Caco-2 (cell line): ENCODE results near the gene FAAH. TPM values are rescaled to one million over a fixed set of nuclear protein-coding genes. Genes with fewer than 3 reads are reported as not detected.

Experiments
- BruUV-seq: library from RNA; stranded (reverse); fragments of 400-500 nt; replicated peaks from 2 replicates; lab custom pipeline; 2021; lab: Mats Ljungman, UMichigan
- CTCF ChIA-PET: fragments of 300-600 bp; sonication (Branson Sonifier 250); formaldehyde crosslinking; loops from one replicate; lab custom pipeline; 2022; ENCODE audit warnings: antibody characterized with exemption; lab: Charles Lee
- POLR2A ChIA-PET: fragments of 300-600 bp; sonication (Branson Sonifier 250); formaldehyde crosslinking; loops from one replicate; lab custom pipeline; 2022; ENCODE audit warnings: antibody characterized with exemption; lab: Charles Lee
- DNase-seq, 2 experiments: peaks; one replicate each; pipeline versions ENCODE4 v3.0.0 to v3.0.0-alpha.2; 2020 to 2022
- H3K27me3 ChIP-seq: replicated peaks from 2 replicates; pipeline ENCODE4 v1.6.0; 2011; ENCODE audit warnings: low read length; ENCODE audit not compliant: control insufficient read depth, insufficient read depth
- H3K36me3 ChIP-seq: 2 replicates; pipeline ENCODE4 v1.5.1; 2011; ENCODE audit warnings: low read length; ENCODE audit not compliant: control insufficient read depth, insufficient read depth
- H3K4me1 ChIP-seq: fragments of 250-450 bp; sonication (Bioruptor Pico); 2 replicates; pipeline ENCODE4 v1.5.1; 2020; ENCODE audit warnings: mild to moderate bottlenecking
- H3K4me3 ChIP-seq: 2 replicates; pipeline ENCODE4 v1.5.1; 2011; ENCODE audit warnings: low read depth, mild to moderate bottlenecking, control low read depth, low read length
- H3K9me3 ChIP-seq: fragments of 250-450 bp; sonication (Bioruptor Pico); 2 replicates; pipeline ENCODE4 v1.5.1; 2020; ENCODE audit warnings: mild to moderate bottlenecking, moderate library complexity
- H3K27ac Mint-ChIP-seq: one replicate; pipeline ENCODE4 v1.8.0; 2022; ENCODE audit warnings: mixed read lengths; ENCODE audit not compliant: unreplicated experiment
- H3K27me3 Mint-ChIP-seq: one replicate; pipeline ENCODE4 v1.8.0; 2022; ENCODE audit warnings: mixed read lengths; ENCODE audit not compliant: insufficient read depth, unreplicated experiment
- H3K36me3 Mint-ChIP-seq: one replicate; pipeline ENCODE4 v1.8.0; 2022; ENCODE audit warnings: mild to moderate bottlenecking, mixed read lengths; ENCODE audit not compliant: insufficient read depth, unreplicated experiment
- H3K4me1 Mint-ChIP-seq: one replicate; pipeline ENCODE4 v1.8.0; 2022; ENCODE audit warnings: low read depth, mixed read lengths; ENCODE audit not compliant: unreplicated experiment
- H3K4me3 Mint-ChIP-seq: one replicate; pipeline ENCODE4 v1.8.0; 2022; ENCODE audit warnings: mild to moderate bottlenecking, moderate library complexity, mixed read lengths; ENCODE audit not compliant: unreplicated experiment
- H3K9me3 Mint-ChIP-seq: one replicate; pipeline ENCODE4 v1.8.0; 2022; ENCODE audit warnings: mixed read lengths; ENCODE audit not compliant: unreplicated experiment
- intact Hi-C: fragments of 100-400 bp; cut with micrococcal nuclease; formaldehyde crosslinking; loops from one replicate; pipeline ENCODE4 v1.10.0; 2022; ENCODE audit not compliant: unreplicated experiment
- total RNA-seq: library from RNA; stranded (reverse); gene quantifications from 2 replicates; pipeline ENCODE4 v1.2.3, GENCODE V29; 2022
- TF ChIP-seq, protein P1 (sequence below), 2 experiments: fragments of 200-600 bp in 1 of 2; IDR thresholded peaks; 1 replicate in 1 of 2; 2 replicates in 1 of 2; pipeline versions ENCODE4 v1.5.1 to v1.8.0; 2011 to 2022; ENCODE audit warnings: antibody characterized with exemption in 1 of 2, control low read depth in 1 of 2, inconsistent platforms in 1 of 2, low read depth in 1 of 2, low read length in 1 of 2, mild to moderate bottlenecking in 1 of 2, moderate library complexity in 1 of 2; ENCODE audit not compliant: insufficient read depth in 1 of 2, severe bottlenecking in 1 of 2, unreplicated experiment in 1 of 2

The FAAH gene
- total RNA-seq, 1 experiment from 2014 or later = 29.1 TPM

DNA sequence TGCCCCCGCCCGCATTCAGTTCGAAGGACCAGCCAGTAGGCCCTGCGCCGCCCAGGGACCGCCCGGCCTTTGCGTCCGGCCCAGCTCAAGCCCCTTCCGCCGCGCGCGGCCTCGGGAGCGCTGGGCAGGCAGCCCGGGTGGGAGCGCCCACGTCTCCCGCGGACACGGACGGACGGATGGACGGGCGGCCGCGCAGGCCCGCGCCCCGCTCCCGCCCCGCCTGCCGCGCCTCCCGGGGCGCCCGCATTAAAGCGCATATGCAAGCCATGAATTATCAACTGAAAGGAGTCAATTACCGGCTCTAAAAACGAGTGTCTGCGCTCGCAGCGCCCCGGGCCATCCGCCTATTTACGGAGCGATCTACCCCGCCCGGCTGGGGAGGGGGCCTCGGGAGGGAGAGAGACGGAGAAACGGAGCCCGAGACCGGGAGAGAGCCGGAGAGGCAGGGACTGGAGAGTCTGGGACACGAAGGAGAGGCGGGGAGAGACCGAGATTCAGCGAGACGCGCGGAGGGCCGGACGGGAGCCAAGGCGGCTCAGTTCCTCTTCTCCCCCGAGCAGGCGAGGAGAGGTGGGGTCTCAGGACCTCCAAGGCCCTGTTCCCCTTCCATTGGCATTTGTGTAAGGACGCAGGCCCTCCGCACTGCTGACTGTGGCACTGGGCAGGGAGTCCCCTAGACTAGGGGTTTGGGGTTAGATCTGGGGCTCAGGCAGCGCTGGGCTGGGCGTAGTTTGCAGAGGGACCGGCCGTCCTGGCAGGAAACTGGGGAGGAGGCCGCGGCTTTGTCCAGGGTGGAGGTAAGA, 54.2 kb downstream of the FAAH start:
- no peak overlapping the region for H3K4me3 Mint-ChIP-seq
- Histone ChIP-seq H3K9me3 (no peaks in the 10 kb centered on the region), H3K27me3 (no peaks in the 10 kb centered on the region), H3K4me1 (no peaks in the 10 kb centered on the region), H3K4me3 (no peak overlapping the region), H3K36me3 (no peaks in the 10 kb centered on the region)
- POLR2A ChIA-PET = no interaction called here
- H3K27ac Mint-ChIP-seq = no peak overlapping the region
- CTCF ChIA-PET = interaction anchor here (1.5 to 1.9 kb wide), 4 partner anchors 79 to 277 kb away, joined by 3 to 17 read pairs (median 11); a partner anchor contains a TSS
- BruUV-seq = no TSS peak
- peaks cover 3% of the 10 kb centered on the region for H3K27me3 Mint-ChIP-seq
- H3K9me3 Mint-ChIP-seq = no peaks in the 10 kb centered on the region
- TF ChIP-seq, protein P1, sequence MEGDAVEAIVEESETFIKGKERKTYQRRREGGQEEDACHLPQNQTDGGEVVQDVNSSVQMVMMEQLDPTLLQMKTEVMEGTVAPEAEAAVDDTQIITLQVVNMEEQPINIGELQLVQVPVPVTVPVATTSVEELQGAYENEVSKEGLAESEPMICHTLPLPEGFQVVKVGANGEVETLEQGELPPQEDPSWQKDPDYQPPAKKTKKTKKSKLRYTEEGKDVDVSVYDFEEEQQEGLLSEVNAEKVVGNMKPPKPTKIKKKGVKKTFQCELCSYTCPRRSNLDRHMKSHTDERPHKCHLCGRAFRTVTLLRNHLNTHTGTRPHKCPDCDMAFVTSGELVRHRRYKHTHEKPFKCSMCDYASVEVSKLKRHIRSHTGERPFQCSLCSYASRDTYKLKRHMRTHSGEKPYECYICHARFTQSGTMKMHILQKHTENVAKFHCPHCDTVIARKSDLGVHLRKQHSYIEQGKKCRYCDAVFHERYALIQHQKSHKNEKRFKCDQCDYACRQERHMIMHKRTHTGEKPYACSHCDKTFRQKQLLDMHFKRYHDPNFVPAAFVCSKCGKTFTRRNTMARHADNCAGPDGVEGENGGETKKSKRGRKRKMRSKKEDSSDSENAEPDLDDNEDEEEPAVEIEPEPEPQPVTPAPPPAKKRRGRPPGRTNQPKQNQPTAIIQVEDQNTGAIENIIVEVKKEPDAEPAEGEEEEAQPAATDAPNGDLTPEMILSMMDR (IDR thresholded peaks at IDR 0.05; ENCODE audit: insufficient read depth in 1 of 2, low read depth in 1 of 2, low read length in 1 of 2, severe bottlenecking in 1 of 2, unreplicated experiment in 1 of 2) = no peak
- DNase-seq = no peak
- no peaks in the 10 kb centered on the region for H3K4me1 Mint-ChIP-seq
- H3K36me3 Mint-ChIP-seq = no peaks in the 10 kb centered on the region
- intact Hi-C loops = no loop called here

DNA sequence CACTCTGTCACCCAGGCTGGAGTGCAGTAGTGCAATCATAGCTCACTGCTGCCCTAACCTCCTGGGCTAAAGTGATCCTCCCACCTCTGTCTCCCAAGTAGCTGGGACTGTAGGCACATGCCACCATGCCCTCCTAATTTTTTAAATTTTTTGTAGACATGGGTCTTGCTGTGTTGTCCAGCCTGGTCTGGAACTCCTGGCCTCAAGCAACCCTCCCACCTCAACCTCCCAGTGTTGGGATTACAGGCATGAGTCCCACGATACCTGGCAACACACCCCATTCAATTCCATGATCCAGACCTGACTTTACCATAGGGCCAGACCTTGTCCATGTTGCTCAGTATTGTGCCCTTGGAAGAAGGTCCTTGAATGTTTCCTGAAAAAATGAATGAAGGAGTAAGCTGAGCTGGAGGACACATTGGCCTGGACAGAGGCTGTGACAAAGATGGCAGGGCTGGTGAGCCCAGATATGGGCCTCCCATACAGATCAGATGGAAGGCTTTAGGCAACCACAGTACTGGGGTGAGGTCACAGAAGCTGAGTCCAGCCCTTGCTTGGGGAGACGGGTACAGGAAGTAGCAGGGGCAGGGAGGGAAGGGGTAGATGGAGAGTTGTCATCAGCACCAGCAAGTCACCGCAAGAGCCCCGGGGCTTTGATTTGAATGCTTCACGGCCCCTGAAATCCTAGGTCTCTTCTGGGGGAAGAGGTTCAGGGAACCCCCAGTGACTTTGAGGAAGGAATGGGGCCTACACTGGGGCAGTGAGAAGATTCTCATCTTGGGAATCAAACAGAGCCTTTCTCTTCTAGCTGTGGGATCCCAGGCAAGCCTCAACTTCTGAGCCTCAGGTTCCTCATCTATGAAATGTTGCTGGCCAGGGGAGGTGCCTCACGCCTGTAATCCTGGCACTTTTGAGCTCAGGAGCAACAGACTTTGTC, 55.4 kb downstream of the FAAH start:
- Mint-ChIP-seq H3K4me1 (no peaks in the 10 kb centered on the region), H3K27ac (no peak overlapping the region), H3K27me3 (peaks cover 6% of the 10 kb centered on the region), H3K36me3 (no peaks in the 10 kb centered on the region), H3K4me3 (no peak overlapping the region), H3K9me3 (no peaks in the 10 kb centered on the region)
- ChIA-PET POLR2A (no interaction called here), CTCF (interaction anchor here (1.5 kb wide), 1 partner anchor 80 kb away, joined by 3 read pairs; no protein-coding TSS in a partner anchor)
- H3K4me3 ChIP-seq = no peak overlapping the region
- H3K9me3 ChIP-seq = no peaks in the 10 kb centered on the region
- H3K4me1 ChIP-seq = no peaks in the 10 kb centered on the region
- intact Hi-C loops = no loop called here
- DNase-seq = no peak
- BruUV-seq = no TSS peak
- H3K36me3 ChIP-seq = no peaks in the 10 kb centered on the region
- TF ChIP-seq, protein P1 (IDR thresholded peaks at IDR 0.05; ENCODE audit: insufficient read depth in 1 of 2, low read depth in 1 of 2, low read length in 1 of 2, severe bottlenecking in 1 of 2, unreplicated experiment in 1 of 2) = no peak
- H3K27me3 ChIP-seq = no peaks in the 10 kb centered on the region

DNA sequence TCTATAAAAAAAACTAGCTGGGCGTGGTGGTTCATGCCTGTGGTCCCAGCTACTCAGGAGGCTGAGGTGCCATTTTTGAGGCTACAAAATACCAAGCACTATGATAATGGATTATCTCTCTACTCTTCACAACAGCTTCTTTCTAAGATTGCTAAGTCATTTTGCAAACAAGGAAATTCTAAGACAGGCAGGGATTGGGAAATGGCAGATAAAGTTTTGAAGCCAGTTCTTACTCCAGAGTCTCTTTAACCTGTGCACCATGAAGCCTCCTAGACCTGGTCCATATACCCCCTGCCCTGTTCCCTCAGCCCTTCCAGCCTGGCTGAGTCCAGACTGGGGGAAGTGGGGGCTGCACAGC, 56.0 kb downstream of the FAAH start:
- no peaks in the 10 kb centered on the region for H3K9me3 ChIP-seq
- no peaks in the 10 kb centered on the region for H3K9me3 Mint-ChIP-seq
- no peak overlapping the region for H3K4me3 ChIP-seq
- H3K36me3 ChIP-seq = no peaks in the 10 kb centered on the region
- no peaks in the 10 kb centered on the region for H3K4me1 Mint-ChIP-seq
- no peak for DNase-seq
- no TSS peak for BruUV-seq
- no peaks in the 10 kb centered on the region for H3K4me1 ChIP-seq
- intact Hi-C loops = no loop called here
- no peak overlapping the region for H3K4me3 Mint-ChIP-seq
- no peaks in the 10 kb centered on the region for H3K27me3 ChIP-seq
- ChIA-PET CTCF (interaction anchor here (1.5 kb wide), 1 partner anchor 79 kb away, joined by 3 read pairs; no protein-coding TSS in a partner anchor), POLR2A (no interaction called here)
- peaks cover 8% of the 10 kb centered on the region for H3K27me3 Mint-ChIP-seq
- no peak overlapping the region for H3K27ac Mint-ChIP-seq
- TF ChIP-seq, protein P1 (IDR thresholded peaks at IDR 0.05; ENCODE audit: insufficient read depth in 1 of 2, low read depth in 1 of 2, low read length in 1 of 2, severe bottlenecking in 1 of 2, unreplicated experiment in 1 of 2) = no peak
- no peaks in the 10 kb centered on the region for H3K36me3 Mint-ChIP-seq
